ENCODE measurements around the gene WDTC1.

WDTC1 gene

DNA sequence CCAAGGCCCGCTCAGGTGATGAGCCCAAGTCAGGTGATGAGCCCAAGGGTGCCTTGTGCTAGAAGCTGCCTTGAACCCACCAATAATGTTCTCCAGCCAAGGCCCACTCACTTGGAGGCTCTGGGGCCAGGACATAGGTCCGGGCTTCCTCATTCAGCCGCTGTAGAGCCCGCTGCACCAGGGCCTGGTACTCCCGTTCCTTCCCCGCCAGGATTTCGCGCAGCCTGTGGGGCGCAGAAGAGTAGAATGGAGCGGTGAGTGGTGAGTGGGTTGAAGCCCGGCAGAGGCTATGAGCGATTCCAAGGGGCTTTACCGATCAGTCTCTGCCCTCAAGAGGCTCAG is 121.8 kb downstream of the WDTC1 start:
- no peak for DNase-seq (ENCODE audit: low spot score)

- DNase-seq (ENCODE audit: low spot score) = no peak
These were observed 122.3 kb downstream of the WDTC1 start for GRCh38 chr1:27356619-27357280.

DNA sequence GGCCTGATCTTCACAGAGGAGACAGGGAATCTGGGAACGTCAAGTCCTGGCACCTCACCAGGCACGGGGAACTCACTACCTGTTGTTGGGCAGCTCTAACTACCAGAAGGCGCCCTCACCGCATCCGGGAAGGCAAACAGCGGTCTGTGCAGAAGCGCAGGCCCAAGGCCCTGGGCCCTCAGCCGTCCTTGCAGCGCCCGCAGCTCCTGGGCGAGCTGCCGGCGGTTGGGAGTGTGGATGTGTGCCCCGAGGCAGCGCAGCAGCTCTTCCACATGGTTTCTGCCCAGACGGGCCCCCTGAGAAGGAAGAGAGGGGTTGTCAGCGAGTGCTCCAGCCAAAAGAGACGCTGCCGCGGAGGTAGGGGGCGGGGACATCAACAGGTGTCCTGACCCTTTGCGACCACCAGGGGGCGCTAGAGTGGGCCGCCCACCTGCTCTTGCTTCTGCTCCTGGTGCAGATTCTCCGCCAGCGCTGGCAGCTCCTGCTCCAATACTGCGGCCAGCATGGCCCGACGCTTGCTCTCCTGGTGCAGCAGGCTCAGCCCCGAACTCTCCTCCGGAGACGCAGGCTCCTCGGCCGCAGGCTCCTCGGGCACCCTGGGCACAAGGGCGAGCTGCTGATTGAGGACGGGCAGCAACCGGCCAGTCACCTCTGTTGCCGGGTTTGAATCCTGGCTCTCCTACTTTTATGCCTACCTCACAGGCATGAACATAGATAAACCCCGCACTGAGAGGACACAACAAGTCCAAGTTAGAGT is 123.0 kb downstream of the WDTC1 start:
- peak; percentile 96 for DNase-seq (ENCODE audit: low spot score)
